ENCODE measurements around the gene SMARCB1. TPM values are rescaled to one million over a fixed set of nuclear protein-coding genes. Genes with fewer than 3 reads are reported as not detected.

SMARCB1 gene
- total RNA-seq, 1 experiment from 2014 or later, result 136 TPM

GRCh38 chr22:23742505-23743264, 44.1 kb upstream of the SMARCB1 start:
- Histone ChIP-seq H3K79me2 (ENCODE audit: insufficient read depth, low read length) (no peaks in the 10 kb centered on the region), H2BK120ac (ENCODE audit: low read depth, low read length, poor library complexity, severe bottlenecking) (no peak overlapping the region), H4K5ac (ENCODE audit: insufficient read length, low read depth, low read length) (no peak overlapping the region), H3K27ac (ENCODE audit: insufficient read length, low read depth, low read length) (no peak overlapping the region), H4K91ac (ENCODE audit: insufficient read length, low read depth, low read length) (no peak overlapping the region), H3K4me1 (ENCODE audit: insufficient read depth, low read length) (no peaks in the 10 kb centered on the region; the same call in 1 of the 2 replicates), H3K9me3 (ENCODE audit: control insufficient read depth, low read depth, low read length) (no peaks in the 10 kb centered on the region), H2BK12ac (ENCODE audit: insufficient read length, low read depth, low read length) (no peak overlapping the region), H3K14ac (ENCODE audit: insufficient read depth, low read length) (no peak overlapping the region), H2BK15ac (ENCODE audit: low read depth, low read length) (no peak overlapping the region), H3K4me2 (ENCODE audit: insufficient read depth, insufficient read length, low read length) (no peak overlapping the region), H3K4ac (ENCODE audit: low read depth, low read length) (no peak overlapping the region), H2BK20ac (ENCODE audit: low read depth, low read length, poor library complexity, severe bottlenecking) (no peak overlapping the region), H3K18ac (ENCODE audit: insufficient read length, low read depth, low read length) (no peak overlapping the region), H4K20me1 (ENCODE audit: control insufficient read depth, insufficient read depth, insufficient read length) (no peaks in the 10 kb centered on the region), H3K9ac (ENCODE audit: extremely low read depth, insufficient read length, low read length) (no peak overlapping the region), H3T11ph (ENCODE audit: low read length) (no peak overlapping the region), H3K23me2 (ENCODE audit: insufficient read length, low read depth, low read length, poor library complexity, severe bottlenecking) (no peaks in the 10 kb centered on the region), H3K79me1 (ENCODE audit: insufficient read depth, low read depth, low read length, poor library complexity, severe bottlenecking) (no peaks in the 10 kb centered on the region), H2BK5ac (ENCODE audit: insufficient read length, low read length) (no peak overlapping the region), H3K27me3 (ENCODE audit: insufficient read depth, low read length) (no peaks in the 10 kb centered on the region), H2AFZ (ENCODE audit: low read length) (no peak overlapping the region), H2AK5ac (ENCODE audit: insufficient read length, low read length) (no peak overlapping the region), H4K8ac (replicated peaks; ENCODE audit: insufficient read length, low read depth, low read length) (no peak overlapping the region), H3K56ac (ENCODE audit: insufficient read length, low read depth, low read length) (no peak overlapping the region), H3K23ac (ENCODE audit: insufficient read length, low read depth, low read length) (no peak overlapping the region)
- no peaks in the 10 kb centered on the region; a peak in 1 of 4 replicates for H3K4me1 Mint-ChIP-seq
- H3K4me3 Mint-ChIP-seq, result no peak overlapping the region; a peak in 1 of 5 replicates
- TF ChIP-seq CTCF (conservative IDR thresholded peaks at IDR 0.05), result no peak
- H3K27me3 Mint-ChIP-seq (ENCODE audit: low read depth), result no peaks in the 10 kb centered on the region
- no CpG with 5 or more reads among the region's 7 CpGs for WGBS (ENCODE audit: extremely low coverage, insufficient read length, low lambda C conversion rate)
- DNase-seq, result no peak
- no peaks in the 10 kb centered on the region for H3K9me3 Mint-ChIP-seq
- H3K27ac Mint-ChIP-seq, result no peak overlapping the region
- peaks cover 16 to 25% (median 18%) of the 10 kb centered on the region in 3 experiments for H3K36me3 Mint-ChIP-seq (ENCODE audit: insufficient read depth in 1 of 3, low read depth in 3 of 3)
